GM12878 (cell line): ENCODE results near the gene LENG1. TPM values are rescaled to one million over a fixed set of nuclear protein-coding genes. Genes with fewer than 3 reads are reported as not detected.
A peak's percentile ranks its signal among the peaks of the same experiment; 100 is the strongest.

Source experiments
- ATAC-seq: fragments of 200-7000 bp; cut with Tn5 transposase; 3 replicates; pipeline ENCODE4 v1.9.1; 2020; ENCODE audit warnings: mild to moderate bottlenecking, moderate library complexity
- BruUV-seq: library from RNA; stranded (reverse); fragments of 400-500 nt; replicated peaks from 2 replicates; lab custom pipeline; 2021; lab: Mats Ljungman, UMichigan
- CTCF ChIA-PET: fragments of 300-600 bp; sonication (Branson Sonifier 250); formaldehyde crosslinking; extraction: SDS; loops from one replicate; lab custom pipeline; 2021; ENCODE audit warnings: inconsistent platforms; lab: Yijun Ruan, JAX
- POLR2A ChIA-PET: fragments of 350-600 bp; formaldehyde crosslinking; extraction: SDS; loops from one replicate; lab custom pipeline; 2021; ENCODE audit warnings: inconsistent platforms; lab: Charles Lee
- RAD21 ChIA-PET: fragments of 300-600 bp; sonication (Branson Sonifier 250); formaldehyde crosslinking; loops from one replicate; lab custom pipeline; 2023; ENCODE audit warnings: antibody characterized with exemption; ENCODE audit not compliant: unreplicated experiment; lab: Charles Lee
- SMC1A ChIA-PET: fragments of 300-600 bp; sonication (Branson Sonifier 250); formaldehyde crosslinking; loops from one replicate; lab custom pipeline; 2023; ENCODE audit not compliant: unreplicated experiment, uncharacterized antibody; lab: Charles Lee
- DNase-seq: peaks from one replicate; pipeline ENCODE4 v3.0.0-alpha.2; 2011; ENCODE audit warnings: low read depth, low spot score
- FAIRE-seq: peaks from 3 replicates; lab custom pipeline; 2011; peaks lifted over from hg19 to GRCh38; lab: Jason Lieb, UNC
- H2AFZ ChIP-seq: 2 replicates; pipeline ENCODE4 v1.6.0; 2011; ENCODE audit warnings: low read depth, low read length, control low read depth; ENCODE audit not compliant: control insufficient read depth
- H3K27ac ChIP-seq: 2 replicates; pipeline ENCODE4 v1.5.1; 2011; ENCODE audit warnings: control low read depth; ENCODE audit not compliant: control insufficient read depth, insufficient read depth
- H3K27me3 ChIP-seq, 2 experiments: replicated peaks in 1 of 2; 2 replicates each; pipeline versions ENCODE4 v1.6.0 to v1.6.1; 2011; ENCODE audit warnings: low read length in 1 of 2; ENCODE audit not compliant: control insufficient read depth in 2 of 2, insufficient read depth in 2 of 2
- H3K36me3 ChIP-seq, 2 experiments: 2 replicates each; pipeline ENCODE4 v1.5.1; 2011; ENCODE audit warnings: low read length in 1 of 2; ENCODE audit not compliant: control insufficient read depth in 2 of 2, insufficient read depth in 2 of 2
- H3K4me1 ChIP-seq: 2 replicates; pipeline ENCODE4 v1.6.1; 2011; ENCODE audit warnings: mild to moderate bottlenecking, low read length, moderate library complexity, mixed read lengths; ENCODE audit not compliant: control insufficient read depth, insufficient read depth
- H3K4me2 ChIP-seq: 2 replicates; pipeline ENCODE4 v1.6.0; 2011; ENCODE audit warnings: control low read depth; ENCODE audit not compliant: control insufficient read depth, insufficient read depth
- H3K4me3 ChIP-seq: fragments of 200-600 bp; sonication (generic); 2 replicates; pipeline ENCODE4 v1.5.1; 2016
- H3K79me2 ChIP-seq: 2 replicates; pipeline ENCODE4 v1.6.0; 2011; ENCODE audit warnings: low read length; ENCODE audit not compliant: control insufficient read depth, insufficient read depth
- H3K9ac ChIP-seq: 2 replicates; pipeline ENCODE4 v1.8.0; 2011; ENCODE audit warnings: low read length, control low read depth, mixed read lengths; ENCODE audit not compliant: control insufficient read depth, insufficient read depth
- H3K9me3 ChIP-seq: replicated peaks from 3 replicates; pipeline ENCODE4 v1.5.1; 2011; ENCODE audit warnings: mild to moderate bottlenecking, low read length; ENCODE audit not compliant: control insufficient read depth, insufficient read depth
- H4K20me1 ChIP-seq: 2 replicates; pipeline ENCODE4 v1.6.0; 2011; ENCODE audit not compliant: control insufficient read depth, insufficient read depth
- ASH2L ChIP-seq: fragments of 300-600, 200-600 bp; sonication (generic); IDR thresholded peaks from 2 replicates; pipeline ENCODE4 v1.6.1; 2017; ENCODE audit warnings: low read depth, mild to moderate bottlenecking, borderline replicate concordance
- BCL11A ChIP-seq: IDR thresholded peaks from 2 replicates; pipeline ENCODE4 v1.6.1; 2011; ENCODE audit warnings: low read depth, low read length
- CUX1 ChIP-seq: IDR thresholded peaks from 2 replicates; pipeline ENCODE4 v1.6.1; 2012; ENCODE audit warnings: improper control_type of control experiment, low read depth, low read length; ENCODE audit not compliant: insufficient replicate concordance
- EGR1 ChIP-seq, 2 experiments: IDR thresholded peaks; 1 replicate in 1 of 2; 2 replicates in 1 of 2; pipeline ENCODE4 v1.6.1; 2011 to 2012; ENCODE audit warnings: low read depth in 2 of 2, low read length in 2 of 2, borderline replicate concordance in 1 of 2, mild to moderate bottlenecking in 1 of 2, moderate library complexity in 1 of 2
- EP300 ChIP-seq, 2 experiments: fragments of 150-350 bp in 1 of 2; IDR thresholded peaks; 2 replicates each; pipeline ENCODE4 v1.6.1; 2011 to 2012; ENCODE audit warnings: low read depth in 2 of 2, low read length in 2 of 2, borderline replicate concordance in 1 of 2, improper control_type of control experiment in 1 of 2, inconsistent platforms in 1 of 2; ENCODE audit not compliant: control insufficient read depth in 1 of 2
- NR2C2 ChIP-seq: IDR thresholded peaks from 2 replicates; pipeline ENCODE4 v1.6.1; 2011; ENCODE audit warnings: borderline replicate concordance, low read depth; ENCODE audit not compliant: control insufficient read depth, insufficient read length
- POLR2A ChIP-seq: IDR thresholded peaks from 2 replicates; pipeline ENCODE4 v1.6.1; 2011; ENCODE audit warnings: low read depth, mild to moderate bottlenecking, low read length
- ZNF207 ChIP-seq: fragments of 450-650 bp; IDR thresholded peaks from 2 replicates; pipeline ENCODE4 v1.6.1; 2014; ENCODE audit warnings: antibody characterized with exemption, mild to moderate bottlenecking, borderline replicate concordance
- ZNF274 ChIP-seq: IDR thresholded peaks from one replicate; pipeline ENCODE4 v1.8.0; 2011; ENCODE audit not compliant: insufficient read length, insufficient read depth
- WGBS: methylation state at CpG from one replicate; pipeline ENCODE4 v1.1.6; 2016; ENCODE audit warnings: low lambda C conversion rate; ENCODE audit not compliant: insufficient replicate concordance, insufficient coverage; ENCODE audit errors: missing lambda C conversion rate; 5-methylcytosine and 5-hydroxymethylcytosine counted together
- in situ Hi-C: fragments of 300-500 bp; cut with MboI; formaldehyde crosslinking; loops from 9 replicates; pipeline ENCODE4 v1.14.3; 2018; ENCODE audit warnings: mixed read lengths
- intact Hi-C: fragments of 100-400 bp; cut with micrococcal nuclease; formaldehyde crosslinking; loops from one replicate; pipeline ENCODE4 v1.14.2; 2022; ENCODE audit not compliant: unreplicated experiment
- polyA plus RNA-seq, 11 experiments: library from polyadenylated mRNA; depleted of rRNA in 4 of 11; unstranded in 6 of 11; stranded (reverse) in 5 of 11; fragments of >200 nt; fragmentation: Nextera tagmentation in 4 of 11; fragmentation: Illumina TruSeq in 1 of 11; extraction: Ambion mirVana in 4 of 11; extraction: Trizol in 1 of 11; gene quantifications; 1 replicate in 1 of 11; 2 replicates in 10 of 11; pipeline versions ENCODE4 v1.2.1 to v1.2.3, GENCODE V29; 2011 to 2016; ENCODE audit warnings: inconsistent platforms in 2 of 11, missing spikeins in 2 of 11, low read depth in 1 of 11
- total RNA-seq, 4 experiments: library from RNA; depleted of rRNA in 3 of 4; stranded (reverse); fragments of >200 nt in 3 of 4; fragmentation: Illumina TruSeq in 1 of 4; extraction: Trizol in 1 of 4; gene quantifications; 2 replicates each; pipeline versions ENCODE4 v1.2.1 to v1.2.3, GENCODE V29; 2013 to 2021

Gene LENG1
- total and polyA plus RNA-seq, 10 of the 15 experiments (the other 5 are each of a cell fraction or from before 2014, with no cell fraction given), result 0.21 to 10.8 (median 5.8) TPM

- RAD21 ChIA-PET, result no interaction called here
- BruUV-seq, result no TSS peak
- intact Hi-C loops, result loop anchor here (10.0 kb wide), 2 partner anchors 581 to 1001 kb away; partner anchors contain the start of gene ZNF160
- Histone ChIP-seq H3K27ac (no peak overlapping the region), H3K4me3 (no peak overlapping the region), H3K9me3 (no peaks in the 10 kb centered on the region), H2AFZ (no peak overlapping the region)
- no peak for DNase-seq
- FAIRE-seq, result no peak
- TF ChIP-seq POLR2A, result 0 out of 2 replicates have a peak, but pooled peaks have one; percentile 20
- TF ChIP-seq EGR1 (IDR thresholded peaks at IDR 0.05; ENCODE audit: borderline replicate concordance in 1 of 2, low read depth in 2 of 2, low read length in 2 of 2), result no peak
- no peak for TF ChIP-seq ZNF207
- no peak for TF ChIP-seq BCL11A
- no peak for TF ChIP-seq NR2C2
- TF ChIP-seq EP300 (IDR thresholded peaks at IDR 0.05; ENCODE audit: borderline replicate concordance in 1 of 2, control insufficient read depth in 1 of 2, low read depth in 2 of 2, low read length in 2 of 2), result no peak
- no peak for TF ChIP-seq ZNF274
- no peak for TF ChIP-seq ASH2L
- TF ChIP-seq CUX1, result no peak
- TF ChIP-seq, all 136 proteins: peak for 1
- H3K9ac ChIP-seq, result no peak overlapping the region
- H3K4me1 ChIP-seq, result no peaks in the 10 kb centered on the region
- no peaks in the 10 kb centered on the region; the same call in 1 of the 2 replicates for H4K20me1 ChIP-seq
- ChIA-PET POLR2A (no interaction called here), CTCF (no interaction called here), SMC1A (no interaction called here)
- no peak overlapping the region for H3K4me2 ChIP-seq
- H3K27me3 ChIP-seq, result no peaks in the 10 kb centered on the region
- peaks cover 14 to 16% of the 10 kb centered on the region in 2 experiments; a peak in 3 of 4 replicates for H3K36me3 ChIP-seq
- peaks cover 9% of the 10 kb centered on the region for H3K79me2 ChIP-seq
- 84% methylated on average over 10 of the region's 10 CpGs for WGBS
- ATAC-seq, result no peak
- in situ Hi-C loops, result no loop called here
Measured at GRCh38 chr19:54105796-54106195, 53.7 kb downstream of the LENG1 start.

Other genes with a start within 250 kb of the LENG1 start
Only the 7 nearest of the 20 such genes appear.
- gene TFPT, start 44.1 kb downstream of the LENG1 start, total RNA-seq (2014; rRNA removed), result 27.9 and 35.2 TPM in 2 replicates
- gene TFPT, start 44.1 kb downstream of the LENG1 start, total RNA-seq (2014; rRNA removed; fragmentation: Illumina TruSeq; extraction: Trizol), result 22.8 and 23.2 TPM in 2 replicates
- 31.4 and 34.5 TPM in 2 replicates for gene TFPT, start 44.1 kb downstream of the LENG1 start, total RNA-seq (2021)
- 10.4 and 16.8 TPM in 2 replicates for gene TFPT, start 44.1 kb downstream of the LENG1 start, polyA plus RNA-seq (2011; rRNA removed)
- gene TFPT, start 44.1 kb downstream of the LENG1 start, polyA plus RNA-seq (2014; fragmentation: Illumina TruSeq; extraction: Trizol), result 2.4 and 11.3 TPM in 2 replicates
- 10 to 100 TPM in 1 of 2 experiments, 1 to 10 TPM in 1; 1.7 to 10.9 TPM for gene TFPT, start 44.1 kb downstream of the LENG1 start, polyA plus RNA-seq (2014; fragmentation: Nextera tagmentation; extraction: Ambion mirVana)
- 36.1 and 40.6 TPM in 2 replicates for gene TFPT, start 44.1 kb downstream of the LENG1 start, polyA plus RNA-seq (2014; rRNA removed)
- 10 to 100 TPM; 37.3 to 40.2 TPM for gene TFPT, start 44.1 kb downstream of the LENG1 start, polyA plus RNA-seq (2016; fragmentation: Nextera tagmentation; extraction: Ambion mirVana)
- 68.8 and 77.7 TPM in 2 replicates for gene PRPF31, start 44.0 kb downstream of the LENG1 start, total RNA-seq (2014; rRNA removed)
- 51.9 and 58.4 TPM in 2 replicates for gene PRPF31, start 44.0 kb downstream of the LENG1 start, total RNA-seq (2014; rRNA removed; fragmentation: Illumina TruSeq; extraction: Trizol)
- gene PRPF31, start 44.0 kb downstream of the LENG1 start, total RNA-seq (2021), result 82.9 and 88.0 TPM in 2 replicates
- 33.1 and 43.4 TPM in 2 replicates for gene PRPF31, start 44.0 kb downstream of the LENG1 start, polyA plus RNA-seq (2011; rRNA removed)
- gene PRPF31, start 44.0 kb downstream of the LENG1 start, polyA plus RNA-seq (2014; fragmentation: Illumina TruSeq; extraction: Trizol), result 55.5 and 66.4 TPM in 2 replicates
- gene PRPF31, start 44.0 kb downstream of the LENG1 start, polyA plus RNA-seq (2014; fragmentation: Nextera tagmentation; extraction: Ambion mirVana), result 1 to 10 TPM; 2.7 to 9.8 TPM
- gene PRPF31, start 44.0 kb downstream of the LENG1 start, polyA plus RNA-seq (2014; rRNA removed), result 73.1 and 90.9 TPM in 2 replicates
- 100 to 1,000 TPM; 153 to 170 TPM for gene PRPF31, start 44.0 kb downstream of the LENG1 start, polyA plus RNA-seq (2016; fragmentation: Nextera tagmentation; extraction: Ambion mirVana)
- 6.7 and 9.1 TPM in 2 replicates for gene CNOT3, start 22.0 kb downstream of the LENG1 start, total RNA-seq (2014; rRNA removed)
- gene CNOT3, start 22.0 kb downstream of the LENG1 start, total RNA-seq (2014; rRNA removed; fragmentation: Illumina TruSeq; extraction: Trizol), result 7.1 and 7.6 TPM in 2 replicates
- 44.9 and 55.6 TPM in 2 replicates for gene CNOT3, start 22.0 kb downstream of the LENG1 start, total RNA-seq (2021)
- 5.8 and 5.9 TPM in 2 replicates for gene CNOT3, start 22.0 kb downstream of the LENG1 start, polyA plus RNA-seq (2011; rRNA removed)
- 33.3 and 45.1 TPM in 2 replicates for gene CNOT3, start 22.0 kb downstream of the LENG1 start, polyA plus RNA-seq (2014; fragmentation: Illumina TruSeq; extraction: Trizol)
- gene CNOT3, start 22.0 kb downstream of the LENG1 start, polyA plus RNA-seq (2014; fragmentation: Nextera tagmentation; extraction: Ambion mirVana), result under 1 TPM; 0.14 to 0.62 TPM
- gene CNOT3, start 22.0 kb downstream of the LENG1 start, polyA plus RNA-seq (2014; rRNA removed), result 18.8 and 21.0 TPM in 2 replicates
- 10 to 100 TPM; 29.7 to 32.8 TPM for gene CNOT3, start 22.0 kb downstream of the LENG1 start, polyA plus RNA-seq (2016; fragmentation: Nextera tagmentation; extraction: Ambion mirVana)
- gene TMC4, start 13.4 kb upstream of the LENG1 start, total RNA-seq (2014; rRNA removed), result 0.05 TPM in 1 of 2 replicates, not detected in the other
- not detected in 2 replicates for gene TMC4, start 13.4 kb upstream of the LENG1 start, total RNA-seq (2014; rRNA removed; fragmentation: Illumina TruSeq; extraction: Trizol)
- gene TMC4, start 13.4 kb upstream of the LENG1 start, total RNA-seq (2021), result 0.27 and 0.33 TPM in 2 replicates
- gene TMC4, start 13.4 kb upstream of the LENG1 start, polyA plus RNA-seq (2011; rRNA removed), result not detected in 2 replicates
- not detected in 2 replicates for gene TMC4, start 13.4 kb upstream of the LENG1 start, polyA plus RNA-seq (2014; fragmentation: Illumina TruSeq; extraction: Trizol)
- not detected for gene TMC4, start 13.4 kb upstream of the LENG1 start, polyA plus RNA-seq (2014; fragmentation: Nextera tagmentation; extraction: Ambion mirVana)
- not detected in 2 replicates for gene TMC4, start 13.4 kb upstream of the LENG1 start, polyA plus RNA-seq (2014; rRNA removed)
- under 1 TPM; 0.74 to 0.83 TPM for gene TMC4, start 13.4 kb upstream of the LENG1 start, polyA plus RNA-seq (2016; fragmentation: Nextera tagmentation; extraction: Ambion mirVana)
- gene MBOAT7, start 29.9 kb upstream of the LENG1 start, total RNA-seq (2014; rRNA removed), result 23.8 and 28.1 TPM in 2 replicates
- gene MBOAT7, start 29.9 kb upstream of the LENG1 start, total RNA-seq (2014; rRNA removed; fragmentation: Illumina TruSeq; extraction: Trizol), result 8.0 and 8.6 TPM in 2 replicates
- 38.8 and 43.0 TPM in 2 replicates for gene MBOAT7, start 29.9 kb upstream of the LENG1 start, total RNA-seq (2021)
- gene MBOAT7, start 29.9 kb upstream of the LENG1 start, polyA plus RNA-seq (2011; rRNA removed), result 3.6 and 8.5 TPM in 2 replicates
- gene MBOAT7, start 29.9 kb upstream of the LENG1 start, polyA plus RNA-seq (2014; fragmentation: Illumina TruSeq; extraction: Trizol), result 8.2 and 15.7 TPM in 2 replicates
- gene MBOAT7, start 29.9 kb upstream of the LENG1 start, polyA plus RNA-seq (2014; fragmentation: Nextera tagmentation; extraction: Ambion mirVana), result 1 to 10 TPM in 1 of 2 experiments, under 1 TPM in 1; 0.69 to 1.4 TPM
- gene MBOAT7, start 29.9 kb upstream of the LENG1 start, polyA plus RNA-seq (2014; rRNA removed), result 27.8 and 34.4 TPM in 2 replicates
- gene MBOAT7, start 29.9 kb upstream of the LENG1 start, polyA plus RNA-seq (2016; fragmentation: Nextera tagmentation; extraction: Ambion mirVana), result 10 to 100 TPM; 37.1 to 44.5 TPM
- 20.8 and 21.2 TPM in 2 replicates for gene TSEN34, start 31.6 kb upstream of the LENG1 start, total RNA-seq (2014; rRNA removed)
- 8.2 and 8.9 TPM in 2 replicates for gene TSEN34, start 31.6 kb upstream of the LENG1 start, total RNA-seq (2014; rRNA removed; fragmentation: Illumina TruSeq; extraction: Trizol)
- gene TSEN34, start 31.6 kb upstream of the LENG1 start, total RNA-seq (2021), result 18.9 and 22.0 TPM in 2 replicates
- gene TSEN34, start 31.6 kb upstream of the LENG1 start, polyA plus RNA-seq (2011; rRNA removed), result 11.5 and 14.7 TPM in 2 replicates
- 1.9 and 5.3 TPM in 2 replicates for gene TSEN34, start 31.6 kb upstream of the LENG1 start, polyA plus RNA-seq (2014; fragmentation: Illumina TruSeq; extraction: Trizol)
- 1 to 10 TPM; 1.0 to 4.2 TPM for gene TSEN34, start 31.6 kb upstream of the LENG1 start, polyA plus RNA-seq (2014; fragmentation: Nextera tagmentation; extraction: Ambion mirVana)
- gene TSEN34, start 31.6 kb upstream of the LENG1 start, polyA plus RNA-seq (2014; rRNA removed), result 26.5 and 26.9 TPM in 2 replicates
- gene TSEN34, start 31.6 kb upstream of the LENG1 start, polyA plus RNA-seq (2016; fragmentation: Nextera tagmentation; extraction: Ambion mirVana), result 10 to 100 TPM; 29.8 to 35.9 TPM
- 5,407 and 5,598 TPM in 2 replicates for gene RPS9, start 41.1 kb upstream of the LENG1 start, total RNA-seq (2014; rRNA removed)
- 2,351 TPM in 2 replicates for gene RPS9, start 41.1 kb upstream of the LENG1 start, total RNA-seq (2014; rRNA removed; fragmentation: Illumina TruSeq; extraction: Trizol)
- gene RPS9, start 41.1 kb upstream of the LENG1 start, total RNA-seq (2021), result 2,143 and 2,183 TPM in 2 replicates
- 1,412 and 2,202 TPM in 2 replicates for gene RPS9, start 41.1 kb upstream of the LENG1 start, polyA plus RNA-seq (2011; rRNA removed)
- gene RPS9, start 41.1 kb upstream of the LENG1 start, polyA plus RNA-seq (2014; fragmentation: Illumina TruSeq; extraction: Trizol), result 1,194 and 2,970 TPM in 2 replicates
- gene RPS9, start 41.1 kb upstream of the LENG1 start, polyA plus RNA-seq (2014; fragmentation: Nextera tagmentation; extraction: Ambion mirVana), result 100 to 1,000 TPM; 629 to 815 TPM
- gene RPS9, start 41.1 kb upstream of the LENG1 start, polyA plus RNA-seq (2014; rRNA removed), result 6,524 and 7,847 TPM in 2 replicates
- gene RPS9, start 41.1 kb upstream of the LENG1 start, polyA plus RNA-seq (2016; fragmentation: Nextera tagmentation; extraction: Ambion mirVana), result 100 to 1,000 TPM; 890 to 896 TPM